Measurements from ENCODE around the gene PSD2. TPM values are rescaled to one million over a fixed set of nuclear protein-coding genes. Genes with fewer than 3 reads are reported as not detected.

PSD2 gene
- 0.05 TPM in 1 of 2 replicates, not detected in the other for total RNA-seq

DNA sequence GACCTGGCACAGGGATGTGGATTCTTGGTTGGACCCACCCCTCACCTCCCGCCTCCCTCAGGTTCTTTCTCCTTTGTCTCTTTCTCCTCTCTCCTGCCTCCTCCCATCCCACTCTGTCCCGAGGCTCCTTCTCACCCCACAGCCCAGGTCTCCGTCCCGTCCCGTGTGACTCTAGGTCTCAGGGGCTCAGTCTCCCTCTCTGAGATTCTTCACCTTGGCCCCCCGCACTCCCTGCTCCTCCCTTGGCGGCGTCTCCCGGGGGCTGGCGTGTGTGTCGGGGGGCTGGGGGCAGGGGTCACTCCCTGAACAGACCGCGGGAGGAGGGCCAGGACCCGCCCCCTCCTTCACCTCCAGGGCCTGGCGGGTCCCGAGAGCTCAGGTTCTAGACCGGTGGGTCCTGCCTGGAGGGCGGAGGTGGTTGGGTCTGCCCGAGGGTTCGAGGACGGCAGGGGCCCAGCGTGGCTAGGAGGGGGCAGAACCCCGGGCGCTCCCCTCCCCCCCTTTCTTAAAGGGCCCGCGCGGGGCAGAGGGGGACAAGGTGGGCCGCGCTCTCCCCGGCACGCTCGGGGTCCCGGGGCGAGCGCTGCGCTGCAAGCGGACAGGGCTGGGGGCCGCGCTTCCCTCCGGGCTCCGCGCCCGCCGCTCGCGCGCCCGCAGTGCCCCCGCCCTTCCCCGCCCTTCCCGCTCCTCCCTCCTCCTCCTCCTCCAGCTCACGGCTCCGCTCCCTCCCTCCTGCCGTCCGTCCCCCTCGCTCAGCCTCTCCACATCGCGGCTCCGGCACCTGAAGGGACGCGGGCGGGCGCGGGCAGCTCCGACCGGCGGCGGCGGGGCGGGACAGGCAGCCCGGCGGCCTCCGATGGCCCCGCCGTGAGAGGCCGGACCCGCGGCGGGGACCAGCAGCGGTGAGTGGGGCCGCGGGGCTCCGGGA, at the start of gene PSD2:
TSS of gene PSD2 (plus strand) at position 735 of the 928 bp plus-strand sequence. CDS start 13,633 bp downstream, outside the sequence.
- no peak for DNase-seq (ENCODE audit: low read depth)

DNA sequence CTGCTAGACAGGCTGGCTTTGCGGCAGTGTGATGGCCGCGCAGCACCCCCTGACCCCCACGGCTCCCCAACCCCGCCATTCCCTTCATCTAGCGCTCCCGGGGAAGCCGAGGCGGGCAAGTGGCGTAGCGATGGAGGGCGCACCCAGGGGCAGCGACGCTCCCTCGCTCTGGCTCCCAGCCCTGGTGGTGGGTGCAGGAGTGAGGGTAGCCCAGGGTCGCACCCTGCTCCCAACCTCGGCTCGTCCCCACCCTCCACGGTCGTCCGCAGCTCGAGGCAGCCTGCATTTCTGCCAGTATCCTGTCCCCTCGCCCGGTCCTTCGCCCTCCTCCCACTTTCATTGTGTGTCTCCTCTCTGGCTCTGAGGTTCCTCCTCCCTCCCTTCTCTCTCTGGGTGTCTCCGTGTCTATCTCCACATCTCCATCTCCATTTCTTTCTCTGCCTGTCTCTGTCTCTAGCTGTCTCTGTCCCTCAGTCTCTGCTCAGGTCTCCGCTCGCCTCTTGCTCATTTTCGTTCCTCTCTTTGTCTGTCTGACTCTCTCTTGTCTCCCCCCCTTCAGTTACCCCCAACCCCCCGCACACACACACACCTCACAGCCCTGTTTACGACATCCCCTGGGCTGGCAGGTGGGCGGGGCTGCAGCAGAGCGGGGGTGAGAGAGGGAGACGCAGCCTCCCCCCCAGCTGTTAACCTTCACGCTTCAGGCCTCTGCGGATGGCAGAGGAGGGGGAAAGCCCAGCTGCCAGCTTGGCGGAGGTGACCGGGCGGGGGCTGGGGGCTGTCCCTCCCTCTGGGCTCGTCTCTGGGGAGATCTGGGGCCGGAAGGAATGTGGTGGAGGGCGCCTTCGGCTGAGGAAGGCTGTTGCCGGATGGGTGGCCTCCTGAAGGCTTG, 48.7 kb upstream of the PSD2 start:
- DNase-seq (ENCODE audit: low read depth), result peak; percentile 70

DNA sequence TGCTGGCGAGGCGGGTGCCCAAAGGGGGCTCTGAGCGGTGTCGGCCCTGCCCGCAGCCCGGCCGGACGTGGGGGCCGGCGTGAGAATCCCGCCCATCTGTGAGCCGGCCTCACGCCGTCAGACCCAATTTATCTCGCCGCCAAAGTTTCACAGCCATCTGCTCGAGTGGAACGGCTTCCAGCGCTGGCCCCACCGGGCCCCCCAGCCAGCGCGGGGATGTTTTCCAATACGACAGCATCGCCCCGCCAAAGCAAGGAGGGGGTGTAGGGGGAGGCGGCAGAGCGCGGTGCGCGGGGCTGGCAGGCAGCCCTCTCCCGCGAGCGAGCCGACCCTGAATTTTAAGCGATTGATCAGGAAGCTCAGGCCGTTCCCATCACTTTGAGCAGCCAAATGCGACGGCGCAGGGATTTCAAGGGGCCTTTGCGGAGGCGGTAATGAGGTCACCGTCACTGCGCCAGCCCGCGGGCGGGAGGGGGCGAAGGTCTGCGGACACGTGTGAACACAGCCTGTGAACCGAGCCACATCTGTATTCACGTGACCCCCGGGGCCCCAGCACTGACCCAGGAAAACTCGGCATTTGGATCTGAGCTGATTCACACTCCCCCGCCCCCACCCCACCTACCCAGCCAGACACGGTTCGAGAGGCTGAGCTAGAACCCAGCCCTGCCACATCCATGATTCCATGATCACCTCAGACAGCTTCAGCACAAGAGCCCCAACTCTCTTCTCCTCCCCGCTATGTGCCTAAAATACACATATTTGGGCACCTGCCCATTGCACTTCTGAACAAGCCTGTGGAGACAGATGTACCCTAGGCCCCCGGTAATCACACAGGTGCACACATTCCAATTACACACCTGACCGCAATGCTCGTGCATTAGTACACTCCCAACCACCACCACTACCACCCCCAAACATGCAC, 47.8 kb upstream of the PSD2 start:
- peak; percentile 76 for DNase-seq (ENCODE audit: low read depth)

DNA sequence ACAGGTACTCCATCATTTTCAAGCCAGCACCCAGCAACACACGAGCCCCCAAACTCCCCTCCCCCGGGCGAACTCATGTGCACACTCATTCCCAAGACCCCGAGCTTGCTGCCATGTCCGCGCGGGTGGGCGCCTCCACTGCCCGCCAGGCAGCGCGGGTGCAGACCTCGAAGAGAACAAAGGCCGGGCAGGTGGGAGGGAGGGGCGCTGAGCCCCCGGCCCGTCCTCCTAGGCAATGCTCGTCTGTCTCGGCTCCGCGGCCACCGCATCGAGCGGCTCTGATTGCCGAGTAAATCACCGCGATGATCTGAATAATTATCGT, 47.1 kb upstream of the PSD2 start:
- DNase-seq (ENCODE audit: low read depth), result no peak

DNA sequence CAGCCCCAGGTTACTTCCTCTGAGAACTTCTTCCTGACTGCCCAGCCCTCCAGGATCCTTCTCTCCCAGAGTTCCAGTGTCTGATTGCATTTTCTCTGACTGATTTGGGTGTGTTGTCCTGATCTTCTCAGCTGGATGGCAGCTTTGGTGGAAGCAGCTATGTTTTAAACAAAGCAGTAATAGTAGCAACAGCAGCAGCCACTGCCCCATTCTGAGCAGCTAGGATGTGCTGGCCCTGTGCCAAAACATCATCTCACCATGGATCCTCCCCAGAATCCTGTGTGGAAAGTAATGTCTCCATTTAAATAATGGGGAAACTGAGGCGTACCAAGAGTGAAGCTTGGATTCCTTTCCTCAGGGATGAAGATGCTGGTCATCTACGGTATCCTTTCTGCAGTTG, 46.4 kb upstream of the PSD2 start:
- no peak for DNase-seq (ENCODE audit: low read depth)

DNA sequence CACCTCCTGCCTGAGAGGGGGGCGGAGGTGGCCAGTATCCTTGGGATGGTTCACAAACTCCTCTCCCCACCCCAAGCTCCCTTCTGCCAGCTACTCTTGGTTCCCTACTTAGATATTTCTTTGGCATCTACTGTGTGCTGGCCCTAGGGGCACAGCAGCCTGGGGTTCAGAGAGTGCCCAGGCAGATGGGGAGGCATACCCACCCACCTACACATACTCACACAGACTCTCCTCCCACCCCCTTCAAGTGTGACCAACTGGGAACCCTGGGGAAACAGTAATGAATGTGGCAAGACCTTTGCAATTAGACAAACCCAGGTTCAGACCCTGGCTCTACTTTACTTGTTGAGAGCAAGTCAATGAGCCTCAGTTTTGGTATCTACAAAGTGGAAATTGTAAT, 44.4 kb upstream of the PSD2 start:
- DNase-seq (ENCODE audit: low read depth), result no peak

DNA sequence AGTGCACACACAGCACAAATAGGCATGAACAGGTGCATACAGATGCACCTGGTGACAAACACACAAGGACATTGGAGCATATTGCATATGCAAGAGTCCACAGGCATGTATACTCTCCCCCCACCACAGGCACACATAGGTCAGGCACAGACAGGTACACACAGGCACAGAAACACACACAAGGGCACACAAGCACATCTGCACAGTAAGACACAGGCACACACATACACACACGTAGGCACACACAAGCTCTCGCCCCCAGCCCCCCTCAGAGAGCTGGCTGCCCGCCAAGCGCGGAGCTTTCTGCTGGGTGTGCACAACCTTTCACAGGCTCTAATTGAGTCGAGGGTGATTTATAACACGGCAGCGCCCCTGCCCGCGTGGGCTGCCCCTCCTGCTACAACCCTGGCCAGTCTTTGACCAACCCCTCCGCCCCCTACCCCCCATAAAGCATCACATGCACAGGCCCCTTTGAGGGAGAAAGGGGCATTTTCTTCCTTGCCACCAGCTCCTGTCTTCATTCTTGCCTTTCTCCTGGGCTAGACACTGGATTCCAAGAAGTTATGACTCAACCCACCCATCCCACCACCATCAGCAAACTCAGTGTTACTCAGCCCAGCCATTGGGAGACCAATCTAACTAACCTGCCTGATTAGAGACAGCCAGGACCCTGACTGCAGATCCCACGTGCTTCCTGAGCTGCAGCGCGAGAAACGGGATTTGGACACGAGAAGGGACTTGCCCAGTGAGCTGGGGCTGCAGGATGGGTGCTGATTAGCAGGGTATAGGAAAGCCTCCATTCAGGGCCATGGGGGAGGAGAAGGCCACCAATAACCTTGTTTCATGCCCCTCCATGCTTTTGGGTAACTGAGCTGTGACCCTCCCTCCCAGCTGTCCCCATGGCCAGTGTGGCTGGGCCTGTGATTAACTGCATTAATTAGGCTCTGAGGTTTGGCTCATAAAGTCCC, 42.8 kb upstream of the PSD2 start:
- DNase-seq (ENCODE audit: low read depth), result peak; percentile 82

DNA sequence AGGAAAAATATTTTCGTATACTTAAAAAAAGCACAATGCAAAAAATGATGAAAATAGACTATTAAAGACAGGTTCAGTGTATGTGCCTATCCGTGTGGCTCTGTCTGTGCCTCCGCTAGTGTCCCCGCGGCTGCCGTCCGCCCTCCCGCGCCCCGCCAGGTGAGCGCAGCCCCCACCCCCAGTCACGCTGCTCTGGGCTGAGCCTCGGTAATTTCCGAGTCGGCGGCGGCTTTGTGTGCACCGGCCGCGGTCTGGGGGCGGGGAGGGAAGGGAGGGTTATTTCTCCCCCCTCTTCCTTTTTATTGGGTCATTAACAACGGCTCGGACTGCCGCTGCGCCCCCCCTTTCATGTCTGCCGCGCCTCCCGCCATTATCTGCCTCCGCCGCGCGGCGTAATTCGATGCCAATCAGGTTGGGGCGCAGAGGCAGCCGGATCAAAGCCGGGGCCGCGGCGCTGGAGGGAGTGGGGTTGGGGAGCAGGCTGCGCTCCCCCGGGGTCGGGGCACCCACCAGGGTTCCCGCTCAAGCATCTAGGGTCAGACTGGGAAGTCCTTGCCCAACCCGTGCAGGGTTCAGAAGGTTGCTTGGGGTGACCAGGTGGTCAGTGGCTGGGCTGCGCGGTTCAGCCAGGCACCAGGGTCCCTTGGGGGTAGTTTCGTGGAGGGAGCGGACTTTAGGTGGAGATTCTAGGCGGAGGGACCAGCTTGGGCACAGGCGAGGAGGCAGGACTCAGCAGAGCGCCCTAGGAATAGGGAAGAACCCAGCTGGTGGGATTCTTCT, 39.5 kb upstream of the PSD2 start:
- DNase-seq (ENCODE audit: low read depth), result no peak

DNA sequence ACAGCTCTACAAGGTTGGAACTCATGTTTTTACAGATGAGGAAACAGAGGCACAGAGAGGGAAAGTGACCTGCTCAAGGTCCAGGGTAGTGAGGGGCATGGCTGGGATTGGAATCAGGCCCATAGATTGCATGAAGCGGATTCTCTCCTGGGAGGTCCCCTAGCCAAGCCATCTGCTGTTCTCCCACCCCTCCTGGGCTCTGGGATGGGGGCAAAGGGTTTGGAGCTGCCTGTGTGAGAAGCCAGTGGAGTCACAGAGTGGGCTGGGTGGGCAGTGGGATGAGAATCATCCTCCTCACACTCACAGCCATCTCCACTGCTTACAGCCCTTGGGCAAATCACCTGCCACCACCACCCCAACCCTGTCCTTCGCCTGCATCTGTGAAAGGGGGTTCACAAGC, 38.6 kb upstream of the PSD2 start:
- DNase-seq (ENCODE audit: low read depth), result no peak

DNA sequence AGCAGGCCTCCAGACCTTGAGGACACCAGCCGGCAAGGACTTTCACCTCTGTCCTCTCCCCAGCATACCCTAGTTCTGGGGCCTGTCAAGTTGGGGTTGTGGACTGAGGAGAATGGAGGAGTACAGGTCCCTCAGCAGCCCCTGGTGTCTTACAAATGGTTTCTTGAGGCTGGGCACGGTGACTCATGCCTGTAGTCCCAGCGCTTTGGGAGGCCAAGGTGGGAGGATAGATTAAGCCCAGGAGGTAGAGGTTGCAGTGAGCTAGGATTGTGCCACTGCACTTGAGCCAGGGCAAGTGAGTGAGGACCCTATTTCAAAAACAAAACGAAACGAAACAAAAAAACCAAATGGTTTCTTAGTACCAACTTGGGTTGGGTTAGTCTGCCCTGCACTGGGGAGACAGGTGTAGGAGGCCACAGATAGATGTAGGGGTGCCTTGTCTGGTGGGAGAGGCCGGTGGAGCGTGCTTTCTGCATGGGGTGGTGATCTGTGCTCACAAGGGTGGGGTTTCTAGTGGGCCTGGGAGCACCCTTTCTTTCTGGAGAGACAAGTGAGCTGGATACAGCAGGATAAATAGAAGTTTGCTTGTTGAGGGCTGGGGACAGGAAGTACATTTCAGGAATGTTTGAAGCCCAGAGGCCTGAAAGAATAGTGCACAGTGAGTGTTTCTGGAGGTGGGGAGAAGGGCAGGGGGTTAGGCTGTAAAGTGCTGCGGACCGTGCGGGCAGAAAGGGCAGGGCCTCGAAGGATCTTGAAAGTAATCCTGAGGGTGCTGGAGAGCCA, 37.7 kb upstream of the PSD2 start:
- peak; percentile 55 for DNase-seq (ENCODE audit: low read depth)

DNA sequence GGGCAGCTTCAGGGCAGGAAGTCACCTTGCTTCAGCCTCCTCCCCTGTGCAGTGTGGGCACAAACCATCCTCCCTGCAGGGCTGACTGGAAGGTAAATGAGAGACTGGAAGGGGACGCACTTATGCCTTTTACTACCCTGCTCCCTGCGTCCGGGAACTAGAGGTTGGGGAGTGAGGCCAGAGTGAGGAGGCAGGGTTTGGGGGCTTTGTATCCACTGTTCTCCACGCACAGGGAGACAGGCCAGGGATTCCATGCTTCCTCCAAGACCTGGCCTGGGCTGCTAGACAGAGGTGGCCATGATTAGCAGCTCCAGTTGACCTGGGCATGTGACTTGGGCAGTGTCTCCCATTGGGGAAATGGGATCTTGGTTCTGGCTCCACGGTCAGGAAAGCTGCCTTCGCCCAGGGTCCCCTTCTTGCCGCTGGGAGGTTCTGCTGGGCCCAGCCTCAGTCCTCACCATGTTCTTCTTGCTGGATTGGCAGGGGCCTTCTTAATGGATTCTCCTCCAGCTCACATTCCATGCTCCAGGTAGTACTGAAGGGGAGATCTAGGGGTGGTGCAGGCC, 37.0 kb upstream of the PSD2 start:
- DNase-seq (ENCODE audit: low read depth), result no peak

DNA sequence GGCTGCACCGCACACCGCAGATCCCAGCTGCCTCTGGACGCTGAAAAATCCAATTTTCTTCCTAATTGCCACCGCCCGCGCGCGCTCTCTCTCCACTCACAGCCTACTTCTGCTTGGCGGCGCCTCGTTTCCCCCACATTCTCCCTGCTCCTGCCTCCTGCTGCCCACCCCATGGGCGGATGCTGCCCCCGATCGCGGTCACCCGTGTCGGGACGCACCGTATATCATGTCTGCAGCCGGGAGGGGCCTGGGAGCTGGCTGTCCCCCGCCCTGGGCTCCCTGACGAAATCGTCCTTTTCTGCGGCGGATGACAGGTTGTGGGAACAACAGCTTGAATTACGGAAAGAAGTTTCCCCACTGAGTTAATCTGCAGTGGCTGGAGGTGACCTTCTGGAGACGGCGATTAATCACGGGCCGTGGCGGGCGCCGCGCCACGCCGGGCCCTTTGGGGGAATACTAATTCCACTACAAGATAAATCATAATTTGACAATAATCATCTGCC, 36.3 kb upstream of the PSD2 start:
- no peak for DNase-seq (ENCODE audit: low read depth)

DNA sequence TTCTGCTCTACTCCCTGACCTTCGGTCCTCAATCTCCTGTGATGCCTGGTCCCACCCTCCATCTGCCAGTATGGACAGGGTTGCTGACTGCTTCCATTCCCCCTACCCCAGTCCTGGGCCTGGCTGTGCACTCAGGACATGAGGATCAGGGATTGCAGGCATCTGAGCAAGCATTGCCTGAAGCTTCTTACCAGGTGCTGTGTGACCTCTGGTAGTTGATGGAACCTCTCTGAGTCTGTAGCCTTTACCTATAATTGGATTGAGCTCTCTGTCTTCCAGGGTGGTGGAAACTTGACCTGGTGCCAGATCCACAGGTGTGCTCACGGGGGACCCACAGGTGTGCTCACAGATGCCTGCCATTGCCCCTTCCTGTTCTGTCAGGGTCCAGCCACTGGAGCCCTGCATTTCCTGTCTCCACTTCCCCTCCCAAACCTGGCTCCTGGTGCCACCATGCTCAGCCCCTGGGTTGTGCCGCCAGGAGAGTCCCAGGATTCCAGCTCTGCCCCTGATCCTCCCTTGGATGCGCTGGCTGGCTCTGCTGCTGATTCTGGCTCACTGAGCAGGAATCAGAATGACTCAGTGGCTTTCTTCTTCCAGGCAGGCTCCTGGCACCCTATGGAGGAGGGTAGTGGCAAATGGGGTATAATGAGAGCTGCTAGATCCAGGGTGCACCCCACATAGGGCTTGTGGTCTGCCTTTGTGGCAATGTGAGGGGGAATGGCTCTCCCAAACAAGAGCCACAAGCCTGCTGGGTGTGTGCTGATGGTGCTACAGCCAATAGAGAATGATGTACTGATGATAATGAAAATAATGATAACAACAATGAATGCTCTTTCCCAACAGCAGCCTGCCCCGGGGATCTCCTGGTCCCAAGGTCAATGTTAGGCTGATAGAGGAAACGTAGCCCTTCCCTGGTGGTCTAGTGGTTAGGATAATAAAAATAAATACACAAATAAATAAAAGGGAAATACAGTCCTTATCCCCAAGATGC, 35.2 kb upstream of the PSD2 start:
- DNase-seq (ENCODE audit: low read depth), result peak; percentile 81

DNA sequence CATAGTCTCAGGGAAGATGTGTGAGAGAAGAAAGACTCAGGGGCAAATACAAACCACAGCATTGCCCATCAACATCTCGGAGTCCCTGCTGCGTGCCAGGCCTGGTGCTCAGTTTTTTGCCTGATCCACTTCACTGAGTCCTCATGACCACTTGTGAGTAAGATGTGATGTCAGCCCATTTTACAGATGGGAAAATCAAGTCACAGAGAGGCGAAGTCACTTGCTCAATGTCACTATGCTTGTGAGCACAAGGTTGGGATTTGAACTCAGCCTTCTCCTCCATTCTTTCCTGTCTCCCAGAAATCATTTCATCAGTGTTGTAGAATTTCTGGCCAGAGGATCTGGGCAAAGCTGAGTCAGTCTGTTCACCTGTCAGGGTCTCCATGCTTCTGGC, 34.6 kb upstream of the PSD2 start:
- no peak for DNase-seq (ENCODE audit: low read depth)

DNA sequence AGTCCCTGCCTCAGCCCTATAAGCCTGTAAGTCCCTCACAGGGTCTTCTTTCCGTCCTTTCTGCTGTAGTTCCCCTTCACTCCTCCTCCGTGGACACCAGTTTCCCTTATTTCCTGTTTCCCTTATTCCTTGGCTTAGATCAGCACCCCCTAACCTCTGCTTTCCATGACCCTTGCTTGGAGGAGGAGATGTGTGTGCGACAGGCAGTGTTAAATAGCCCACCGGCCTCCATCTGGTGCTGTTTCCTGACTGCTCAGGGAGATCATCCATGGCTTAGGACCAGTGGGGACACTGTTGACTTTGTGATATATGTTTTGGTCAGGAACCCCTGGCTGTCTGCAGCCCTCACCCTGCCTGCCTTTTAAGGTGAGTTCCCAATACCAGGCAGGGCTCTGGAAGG, 34.1 kb upstream of the PSD2 start:
- no peak for DNase-seq (ENCODE audit: low read depth)

DNA sequence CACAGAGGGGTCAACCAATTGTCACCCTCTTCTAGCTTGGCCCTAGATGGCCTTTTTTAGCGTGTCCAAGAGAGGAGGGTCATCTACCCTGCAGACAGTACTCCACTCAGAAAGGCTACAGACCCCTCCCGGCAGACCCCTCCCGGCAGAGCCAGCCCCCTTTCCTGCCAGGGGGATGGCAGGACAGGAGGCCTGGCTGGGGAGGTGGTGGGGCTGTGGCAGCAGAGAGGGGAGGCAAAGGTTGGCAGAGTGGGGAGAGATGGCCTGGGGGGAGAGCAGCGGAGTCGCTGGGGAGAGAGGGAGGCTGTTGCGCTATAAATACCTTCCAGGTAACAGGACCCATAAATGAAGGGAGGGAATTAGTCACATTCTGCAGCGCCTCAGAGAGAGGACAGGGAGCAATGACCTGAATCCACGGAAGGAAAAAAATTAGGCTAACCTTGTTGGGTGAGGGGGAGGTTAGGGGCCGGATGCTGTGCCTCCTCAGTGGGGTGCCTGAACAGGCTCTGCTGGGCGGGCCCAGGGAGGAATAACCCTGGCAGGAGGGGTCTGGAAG, 32.9 kb upstream of the PSD2 start:
- peak; percentile 55 for DNase-seq (ENCODE audit: low read depth)
